Measurements from ENCODE around the gene PACS2.
A peak's percentile ranks its signal among the peaks of the same experiment; 100 is the strongest.
"Not testable (repeated sequence)": the region's sequence is repeated elsewhere in the genome, so short reads cannot be mapped to it uniquely, and the experiment has no call there.

Gene PACS2

DNA sequence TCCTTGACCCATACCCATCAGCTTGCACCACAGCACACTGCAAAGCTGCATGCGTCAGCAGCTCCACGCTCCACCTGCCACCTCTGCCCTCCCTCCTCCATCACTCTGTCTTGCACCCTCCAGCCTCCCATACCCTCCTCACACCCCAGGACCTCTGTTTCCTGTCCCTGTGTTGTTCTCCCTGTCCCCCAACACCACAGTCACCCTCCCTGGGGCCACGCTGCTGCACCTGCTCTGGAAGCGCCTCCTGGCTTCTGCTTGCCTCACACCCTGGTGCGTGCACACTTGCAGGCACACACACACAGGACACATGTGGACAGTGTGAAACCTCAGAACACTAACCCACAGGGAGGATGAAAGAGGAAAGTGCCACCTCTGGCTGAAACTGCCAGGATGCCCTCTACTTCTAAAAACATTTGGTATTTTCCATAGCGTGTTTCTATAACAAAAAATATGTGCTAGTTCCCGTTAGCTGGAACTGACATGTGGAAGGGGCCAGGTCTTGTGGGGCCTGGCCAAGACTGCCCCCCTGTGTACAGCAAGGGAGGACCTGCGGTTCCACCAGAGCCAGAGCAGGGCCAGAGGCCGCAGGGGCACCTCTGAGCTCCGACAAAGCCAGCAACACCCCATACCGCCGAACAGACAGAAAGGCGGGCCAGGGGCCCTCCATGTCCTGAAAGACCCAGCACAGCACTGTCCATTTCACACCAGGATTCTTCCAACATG, 23.8 kb upstream of the PACS2 start:
- no peak for DNase-seq

DNA sequence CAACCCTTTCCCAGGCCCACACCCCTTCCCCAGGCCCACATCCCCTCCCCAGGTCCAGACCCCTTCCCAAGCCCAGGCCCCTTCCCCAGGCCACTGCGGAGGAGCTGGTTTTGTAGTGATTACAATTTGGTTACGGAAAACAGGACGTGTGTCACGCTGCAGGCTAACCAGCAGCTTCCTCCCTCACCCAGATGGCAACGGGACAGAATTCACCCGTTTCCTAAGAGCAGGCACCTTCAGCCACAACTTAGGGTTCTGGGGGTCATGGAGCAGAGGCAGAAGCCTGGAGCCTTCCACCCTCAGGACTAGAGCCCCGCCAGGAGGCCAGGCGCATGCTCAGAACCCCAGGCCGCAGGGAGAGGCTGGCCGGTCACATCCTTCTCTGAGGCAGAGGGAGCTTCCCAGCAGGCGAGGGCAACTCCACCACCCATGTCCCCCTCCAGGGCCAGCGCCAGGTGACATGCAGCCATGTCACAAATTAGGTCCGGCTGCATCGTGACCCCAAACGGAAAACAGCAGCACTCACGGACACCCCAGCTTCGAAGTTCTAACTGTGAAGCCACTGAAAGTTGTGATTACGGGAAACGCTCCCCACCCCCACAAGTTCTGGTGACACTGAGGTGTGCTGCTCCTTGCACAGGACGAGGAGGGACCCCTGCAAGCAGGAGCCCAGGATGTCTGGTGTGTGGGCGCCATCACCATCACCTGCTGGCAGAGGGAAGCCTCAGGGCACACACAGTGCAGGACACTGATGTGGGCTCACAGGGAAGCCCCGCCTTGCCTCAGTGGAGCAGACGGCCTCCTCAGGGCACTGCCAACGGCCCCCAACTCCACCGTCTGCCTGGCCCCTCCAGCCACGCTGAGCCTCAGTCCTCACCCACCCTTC, 21.5 kb upstream of the PACS2 start:
- no peak for DNase-seq

DNA sequence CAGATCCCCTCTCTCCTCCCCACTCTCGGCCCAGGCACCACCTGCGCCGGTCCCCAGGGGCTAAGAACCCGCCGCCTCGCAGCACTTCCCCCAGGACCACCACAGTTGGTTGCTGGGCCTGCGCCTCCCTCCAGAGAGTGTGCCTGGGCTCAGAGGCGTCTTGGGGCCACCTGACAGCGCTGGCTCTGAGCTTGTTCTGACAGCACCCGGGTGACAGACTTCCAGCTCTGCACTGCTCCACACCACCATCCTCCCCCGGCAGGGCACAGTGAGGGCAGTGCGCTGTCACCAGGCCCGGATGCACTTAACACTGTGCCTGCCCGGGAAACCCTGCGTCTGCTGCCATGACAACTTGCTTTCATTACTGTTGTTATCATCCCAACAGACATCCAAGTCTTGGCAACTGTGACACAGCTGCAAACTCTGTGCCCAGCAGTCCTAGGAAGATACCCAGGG, 20.4 kb upstream of the PACS2 start:
- no peak for DNase-seq

DNA sequence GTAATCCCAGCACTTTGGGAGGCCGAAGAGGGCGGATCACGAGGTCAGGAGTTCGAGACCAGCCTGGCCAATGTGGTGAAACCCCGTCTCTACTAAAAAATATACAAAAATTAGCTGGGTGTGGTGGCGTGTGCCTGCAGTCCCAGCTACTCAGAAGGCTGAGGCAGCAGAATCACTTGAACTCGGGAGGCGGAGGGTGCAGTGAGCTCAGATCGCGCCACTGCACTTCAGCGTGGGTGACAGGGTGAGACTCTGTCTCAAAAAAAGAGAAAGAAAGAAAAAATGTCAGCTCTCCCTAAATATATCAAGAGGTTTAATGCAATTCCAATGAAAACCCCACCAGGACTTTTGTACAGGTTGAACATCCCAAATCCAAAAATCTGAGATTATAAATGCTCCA, 17.2 kb upstream of the PACS2 start:
- not testable (repeated sequence) for DNase-seq

DNA sequence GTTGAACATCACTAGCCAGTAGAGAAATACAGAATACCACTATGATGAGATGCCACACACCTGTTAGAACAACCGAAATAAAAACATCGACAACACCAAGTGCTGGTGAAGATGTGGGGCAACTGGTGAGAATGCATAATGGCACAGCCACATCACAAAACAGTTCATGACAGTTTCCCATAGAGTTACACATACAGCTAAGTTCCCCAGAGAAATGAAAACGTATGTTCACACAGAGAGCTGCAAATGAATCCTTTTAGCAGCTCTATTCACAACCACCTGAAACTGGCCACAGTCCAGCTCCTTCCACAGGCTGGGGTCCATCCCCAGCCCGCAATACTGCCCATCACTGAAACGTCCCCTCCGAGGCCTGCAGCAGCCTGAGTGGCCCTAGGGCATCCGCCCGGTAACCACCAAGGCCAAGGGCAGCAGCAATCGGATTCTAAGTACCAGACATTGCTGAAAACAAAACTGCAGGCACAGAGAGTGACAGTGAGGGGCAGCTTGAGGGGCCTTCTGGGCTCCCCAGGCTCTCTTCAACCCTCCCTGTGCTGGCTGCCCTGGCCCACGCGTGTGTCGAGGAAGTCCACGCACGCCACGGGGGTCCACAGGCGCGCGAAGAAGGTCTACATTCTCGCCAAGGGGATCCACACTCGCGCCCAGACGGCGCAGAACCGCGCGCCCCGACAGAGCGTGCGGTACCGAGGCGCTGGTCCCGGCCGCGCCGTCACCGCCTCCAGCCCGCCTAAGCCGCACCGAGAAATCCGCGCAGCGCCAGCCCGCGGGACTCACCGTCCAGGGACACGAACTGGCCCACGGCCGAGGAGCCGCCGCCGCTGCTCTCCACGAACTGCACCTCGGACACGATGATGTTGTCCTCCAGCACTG, 14.7 kb upstream of the PACS2 start:
- peak in 1 of 2 experiments; percentile 22 for DNase-seq

DNA sequence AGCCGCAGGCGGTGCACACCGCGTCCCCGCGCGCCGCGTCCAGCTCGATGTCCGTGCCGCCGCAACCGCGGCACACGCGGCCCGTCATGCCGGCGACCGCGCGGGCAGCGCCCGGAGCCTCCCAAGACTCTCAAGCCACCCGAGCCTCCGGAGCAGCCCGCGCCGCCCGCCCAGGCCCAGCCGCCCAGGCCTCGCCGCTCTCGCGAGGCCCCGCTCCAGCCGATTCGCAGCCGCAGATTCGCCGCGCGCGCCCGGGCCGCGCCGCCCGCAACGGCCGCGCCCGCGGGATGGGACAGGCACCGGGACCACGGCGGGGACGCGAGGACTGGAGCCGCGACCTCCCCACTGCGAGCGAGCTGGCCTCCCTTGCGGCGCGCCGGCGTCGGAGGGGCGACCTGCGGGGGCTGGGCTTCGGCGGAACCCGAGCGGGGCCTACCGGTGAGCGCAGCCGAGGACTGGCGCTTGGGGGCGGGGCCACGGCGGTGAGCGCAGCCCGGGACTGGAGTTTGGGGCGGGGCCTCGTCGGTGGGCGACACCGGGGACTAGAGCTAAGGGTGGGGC, 13.9 kb upstream of the PACS2 start, which contains the start of gene BRF1:
Gene BRF1 (minus strand): TSS at position 460 of the 561 bp plus-strand sequence. CDS start 372 bp downstream, at position 88.
- DNase-seq = peak; percentile 85 to 96

DNA sequence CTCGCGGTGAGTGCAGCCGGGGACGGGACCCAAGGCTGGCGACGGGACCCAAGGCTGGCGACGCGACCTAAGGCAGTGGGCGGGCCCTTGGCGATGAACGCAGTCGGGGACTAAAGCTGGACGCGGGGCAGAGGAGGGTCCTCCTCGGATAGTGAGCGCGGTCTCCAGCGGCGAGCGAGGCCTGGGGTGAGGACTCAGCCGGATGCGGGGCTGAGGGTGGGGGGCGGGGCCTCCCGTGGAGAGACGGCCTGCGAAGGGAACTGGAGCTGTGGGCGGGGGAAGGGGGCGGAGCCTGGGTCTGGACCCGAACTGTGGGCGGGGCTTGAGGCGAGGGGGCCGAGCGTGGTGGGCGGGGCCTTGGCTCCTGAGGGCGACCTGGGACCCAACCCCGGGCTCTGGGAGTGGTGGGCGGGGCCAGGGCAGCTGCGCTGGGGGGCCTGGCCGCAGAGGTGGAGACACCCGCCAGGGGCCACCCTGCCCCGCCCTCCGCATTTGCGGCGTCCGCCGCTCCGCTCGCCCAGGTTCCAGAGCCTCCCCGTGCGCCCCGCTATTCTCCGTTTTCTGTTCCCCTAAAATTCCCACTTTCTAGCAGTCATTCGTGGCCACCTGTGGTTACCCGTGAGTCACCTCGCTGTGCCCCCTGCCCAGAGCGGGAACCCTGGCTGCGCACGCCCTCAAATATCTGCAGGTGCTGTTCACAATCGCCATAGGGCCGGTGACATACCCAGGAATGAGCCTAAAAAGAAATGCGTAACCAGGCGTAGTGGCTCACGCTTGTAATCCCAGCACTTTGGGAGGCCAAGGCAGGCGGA, 13.2 kb upstream of the PACS2 start:
- DNase-seq = peak; percentile 88 to 96

DNA sequence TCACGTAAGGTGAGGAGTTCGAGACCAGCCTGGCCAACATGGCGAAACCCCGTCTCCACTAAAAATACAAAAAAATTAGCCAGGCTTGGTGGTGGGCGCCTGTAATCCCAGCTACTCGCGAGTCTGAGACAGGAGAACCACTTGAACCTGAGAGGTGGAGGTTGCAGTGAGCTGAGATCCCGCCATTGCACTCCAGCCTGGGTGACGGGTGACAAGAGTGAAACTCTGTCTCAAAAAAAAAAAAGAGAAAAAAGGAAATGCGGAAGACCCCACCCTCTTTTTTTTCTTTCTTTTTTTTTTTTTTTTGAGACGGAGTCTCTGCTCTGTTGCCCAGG, 12.7 kb upstream of the PACS2 start:
- DNase-seq = not testable (repeated sequence)

DNA sequence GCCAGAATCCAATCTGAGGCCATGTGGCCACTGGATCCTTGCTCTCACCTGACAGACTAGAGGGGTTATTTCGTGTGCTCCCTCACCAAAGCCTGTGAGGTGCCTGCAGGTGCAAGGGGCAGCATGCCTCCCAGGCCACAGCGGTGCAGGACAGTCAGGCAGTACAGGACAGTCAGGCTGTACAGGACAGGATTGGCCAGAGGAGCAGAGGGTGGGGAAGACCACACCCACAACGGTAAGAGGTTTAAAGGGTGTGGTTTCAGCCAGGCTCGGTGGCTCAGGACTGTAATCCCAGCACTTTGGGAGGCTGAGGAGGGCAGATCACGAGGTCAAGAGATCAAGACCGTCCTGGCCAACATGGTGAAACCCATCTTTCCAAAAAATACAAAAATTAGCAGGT, 10.6 kb upstream of the PACS2 start:
- no peak for DNase-seq

DNA sequence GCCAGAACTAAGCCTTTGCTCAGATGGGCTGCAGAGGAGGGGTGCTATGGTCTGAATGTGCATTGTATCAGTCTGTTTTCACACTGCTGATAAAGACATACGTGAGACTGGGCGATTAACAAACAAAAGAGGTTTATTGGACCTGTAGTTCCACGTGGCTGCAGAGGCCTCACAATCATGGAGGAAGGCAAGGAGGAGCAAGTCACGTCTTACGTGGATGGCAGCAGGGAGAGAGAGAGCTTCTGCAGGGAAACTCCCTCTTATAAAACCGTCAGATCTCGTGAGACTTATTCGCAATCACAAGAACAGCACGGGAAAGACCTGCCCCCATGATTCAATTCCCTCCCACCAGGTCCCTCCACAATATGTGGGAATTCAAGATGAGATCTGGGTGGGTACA, 10.0 kb upstream of the PACS2 start:
- no peak for DNase-seq

DNA sequence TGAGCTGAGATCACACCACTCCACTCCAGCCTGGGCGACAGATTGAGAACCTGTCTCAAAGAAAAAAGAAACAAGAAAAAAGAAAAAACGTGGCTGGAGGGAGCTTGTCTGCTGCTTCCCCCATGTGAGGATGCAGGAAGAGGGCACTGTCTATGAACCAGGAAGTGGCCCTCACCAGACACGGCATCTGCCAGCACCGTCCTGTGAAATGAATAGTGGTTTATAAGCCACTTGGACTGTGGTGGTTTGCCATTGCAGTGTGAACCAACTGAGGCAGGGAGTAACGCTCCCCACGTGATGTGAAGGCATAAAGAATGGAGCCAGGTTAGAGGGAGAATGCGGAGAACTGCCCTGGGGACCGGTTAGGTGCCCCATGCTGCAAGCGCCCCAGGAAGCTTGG, 9.2 kb upstream of the PACS2 start:
- no peak for DNase-seq

DNA sequence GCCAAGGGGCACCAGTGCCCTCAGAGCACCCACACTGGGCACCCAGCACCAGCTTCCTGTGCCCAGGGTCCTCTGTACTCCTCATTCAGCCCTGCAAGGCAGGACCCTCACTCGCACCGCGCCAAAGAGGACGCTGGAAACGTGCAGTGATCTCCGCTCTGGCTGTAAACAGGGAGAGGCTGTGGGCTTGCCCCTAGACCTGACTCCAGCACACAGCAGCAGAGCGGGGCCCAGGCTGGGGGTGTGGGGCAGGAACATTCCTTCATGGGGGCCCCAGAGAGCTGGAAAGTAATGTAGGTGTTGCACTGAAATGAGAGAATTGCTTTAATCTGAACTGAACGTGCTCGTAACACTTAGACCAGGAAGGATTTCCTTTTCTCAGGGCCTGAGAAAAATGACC, 8.8 kb upstream of the PACS2 start:
- no peak for DNase-seq

DNA sequence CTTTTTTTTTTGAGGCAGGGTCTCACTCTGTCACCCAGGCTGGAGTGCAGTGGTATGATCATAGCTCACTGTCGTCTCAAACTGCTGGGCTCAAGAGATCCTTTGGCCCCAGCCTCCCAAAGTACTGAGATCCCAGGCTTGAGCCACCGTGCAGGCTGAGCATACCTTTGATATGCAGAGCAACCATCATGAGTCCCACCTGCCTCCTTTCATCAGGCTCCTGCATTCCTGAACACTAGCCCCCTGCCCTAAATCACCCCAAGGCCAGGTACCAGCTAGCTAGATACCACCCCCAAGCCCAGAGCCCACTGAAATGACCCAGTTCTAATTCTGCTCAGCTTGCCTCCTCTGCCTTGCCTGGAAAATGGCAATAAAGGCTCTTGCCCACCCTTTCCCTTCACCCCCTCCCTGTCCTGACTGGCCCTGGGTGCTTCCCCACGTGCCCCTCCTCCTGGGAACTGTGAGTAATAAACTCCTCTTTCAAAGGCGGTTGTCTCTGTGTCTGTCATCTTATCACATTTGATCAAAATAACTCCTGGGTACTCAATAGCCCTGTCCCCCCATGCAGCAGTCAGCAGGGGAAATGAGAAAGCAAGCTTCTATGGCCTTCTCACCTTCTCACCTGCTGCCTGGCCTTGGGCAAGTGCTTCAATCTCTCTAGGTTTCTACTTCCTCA, 7.4 kb upstream of the PACS2 start:
- DNase-seq = no peak

DNA sequence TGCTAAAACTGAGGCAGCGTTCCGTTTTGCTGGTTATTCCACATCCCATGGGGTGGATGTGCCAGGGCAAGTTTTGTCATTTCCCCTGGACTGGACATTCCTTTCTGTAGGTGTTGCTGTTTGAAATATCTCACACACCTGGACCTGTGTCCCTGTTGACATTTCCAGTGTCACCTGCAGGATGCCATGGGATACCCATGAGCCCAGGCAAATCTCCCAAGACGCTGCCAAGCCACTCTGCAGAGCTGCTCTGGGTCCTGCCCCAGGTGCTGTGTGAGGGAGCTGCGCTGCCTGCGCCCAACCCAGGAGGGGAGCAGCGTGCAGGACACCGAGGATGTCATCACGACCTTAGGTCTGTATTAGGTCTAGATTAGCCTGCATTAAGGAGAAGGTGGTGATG, 5.2 kb upstream of the PACS2 start:
- no peak for DNase-seq

DNA sequence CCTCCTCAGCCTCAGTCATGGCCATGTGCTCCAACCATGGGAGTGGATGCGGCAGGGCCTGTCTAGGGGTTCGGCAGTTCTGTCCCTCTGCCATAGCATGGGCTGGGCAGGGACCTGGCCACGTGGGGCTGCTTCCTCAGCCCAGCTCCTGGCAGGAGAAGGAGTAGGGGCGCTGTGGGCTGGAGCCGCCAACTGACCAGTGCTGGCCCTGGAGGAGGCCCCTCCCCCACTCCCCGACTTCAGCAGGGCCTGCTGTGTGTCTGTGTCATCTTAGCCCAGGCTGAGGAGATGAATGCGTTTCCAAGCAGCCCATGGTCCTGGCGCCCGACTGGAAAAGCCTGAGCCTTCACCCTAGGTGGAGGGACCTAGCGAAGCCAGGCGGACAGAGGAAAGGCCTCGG, 2.7 kb upstream of the PACS2 start:
- DNase-seq = no peak

DNA sequence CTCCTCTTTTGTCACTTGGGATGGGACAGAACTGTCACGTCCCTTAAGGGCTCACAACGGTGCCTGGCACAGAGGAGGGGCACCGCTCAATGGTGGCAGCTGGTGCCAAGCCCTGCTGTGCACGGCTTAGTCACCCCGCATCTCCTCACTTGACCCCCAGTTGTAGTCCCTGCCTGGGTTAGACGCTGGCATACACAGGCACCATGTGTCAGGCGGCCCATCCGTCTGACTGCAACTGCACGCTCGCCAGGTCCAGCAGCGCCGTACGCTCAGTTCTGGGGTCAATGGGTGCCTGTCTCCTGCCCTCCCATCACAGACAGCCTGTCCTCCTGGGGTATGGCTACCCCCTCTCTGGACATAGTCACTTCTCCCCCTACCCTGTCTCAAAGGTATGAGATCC, 1.6 kb upstream of the PACS2 start:
- no peak for DNase-seq

DNA sequence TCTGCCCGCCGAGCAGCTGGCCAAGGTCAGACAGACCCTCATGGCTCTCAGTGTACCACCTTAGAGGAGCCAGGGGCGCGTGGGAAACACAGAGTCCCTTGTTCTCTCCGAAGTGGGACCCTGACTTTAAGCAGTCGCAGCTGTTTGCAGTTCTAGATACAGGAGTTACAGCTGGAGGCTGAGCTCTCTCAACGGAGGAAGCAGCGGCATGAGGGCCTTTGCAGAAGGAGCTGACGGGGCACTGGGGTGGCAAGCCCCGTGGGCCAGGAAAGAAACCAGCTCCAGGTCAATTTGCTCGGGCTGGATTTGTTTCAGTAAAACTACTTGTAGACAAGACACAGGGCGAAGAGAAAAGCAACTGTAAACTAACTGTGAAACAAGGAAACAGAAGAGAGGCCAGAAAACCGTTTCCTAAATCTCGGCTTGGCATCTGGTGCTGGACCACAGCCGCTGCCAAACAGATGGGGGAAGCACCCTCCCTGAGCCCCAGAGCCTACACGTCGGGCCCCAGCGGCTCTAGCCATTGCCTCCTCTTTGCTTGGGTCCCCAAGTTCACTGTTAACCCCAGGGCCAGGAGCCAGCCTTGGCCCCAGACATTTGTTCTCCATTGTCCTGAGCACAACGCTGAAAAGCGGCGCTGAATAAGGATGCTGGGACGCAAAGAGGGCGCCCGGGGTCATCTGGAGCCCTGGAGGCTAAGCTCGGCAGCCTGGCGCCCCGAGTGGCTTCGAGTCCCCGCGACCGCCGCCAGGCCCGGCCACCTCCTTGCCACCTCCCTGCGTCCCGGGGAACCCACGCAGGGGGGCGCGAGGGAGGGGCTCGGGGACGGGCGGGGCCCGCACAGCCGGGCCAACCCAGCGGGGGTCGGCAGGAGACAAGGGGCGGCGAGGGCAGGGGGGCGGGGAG, 914 bp upstream of the PACS2 start:
- DNase-seq = no peak

DNA sequence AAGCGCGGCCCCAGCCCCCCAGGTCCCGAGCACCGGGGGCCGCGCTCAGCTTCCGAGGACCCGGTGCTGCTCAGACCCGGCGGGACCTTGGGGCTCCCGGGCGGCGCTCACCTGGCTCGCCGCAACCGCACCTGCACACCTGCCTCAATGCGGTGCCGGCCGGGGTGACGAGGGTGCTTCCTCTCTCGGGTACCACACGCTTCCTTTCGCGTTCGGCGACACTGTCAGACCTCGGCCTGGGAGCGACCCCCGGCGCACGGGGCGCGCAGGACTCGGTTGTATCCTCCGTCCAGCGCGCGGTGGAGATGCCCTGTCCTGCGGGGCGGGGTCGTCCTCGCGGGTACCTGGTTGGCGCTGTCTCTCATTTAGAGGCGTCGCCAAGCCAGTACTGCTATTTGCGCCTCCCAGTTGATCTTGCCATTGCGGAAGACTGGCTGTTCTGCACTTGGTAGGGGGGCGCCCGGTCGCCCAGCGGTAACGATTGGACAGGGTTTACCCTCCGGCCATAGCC, 718 bp downstream of the PACS2 start:
- peak in 1 of 2 experiments; percentile 22 for DNase-seq

DNA sequence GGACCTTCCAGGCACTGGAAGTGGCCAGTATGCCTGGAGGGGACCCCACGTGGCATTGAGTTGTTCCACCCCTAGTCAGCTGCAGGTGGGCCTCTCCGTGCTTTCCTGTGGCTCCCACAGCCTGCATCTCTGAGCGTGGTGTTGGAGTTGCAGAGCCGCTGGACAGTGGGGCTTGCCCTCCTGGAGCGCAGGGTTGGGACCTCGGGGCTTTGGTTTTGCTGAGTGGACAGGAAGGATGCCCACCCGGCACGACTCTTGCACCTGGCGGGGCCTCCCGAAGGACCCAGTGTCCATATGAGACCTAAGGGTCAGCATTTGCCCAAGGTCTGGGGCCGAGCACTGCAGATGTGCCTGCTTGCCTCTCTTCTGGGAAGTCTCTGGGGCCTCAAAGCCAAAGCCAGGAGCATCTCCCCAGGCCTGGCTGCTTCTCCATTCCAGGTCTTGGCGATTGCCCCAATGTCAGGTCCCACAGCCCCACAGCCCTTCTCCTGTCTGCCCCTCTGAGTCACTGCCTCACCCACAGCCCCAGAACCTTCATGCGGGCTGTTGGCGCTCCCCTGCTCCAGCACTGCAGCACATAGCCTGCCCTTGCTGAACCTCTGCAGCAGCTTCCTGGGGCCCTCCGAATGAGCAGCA, 1.5 kb downstream of the PACS2 start:
- DNase-seq = no peak

DNA sequence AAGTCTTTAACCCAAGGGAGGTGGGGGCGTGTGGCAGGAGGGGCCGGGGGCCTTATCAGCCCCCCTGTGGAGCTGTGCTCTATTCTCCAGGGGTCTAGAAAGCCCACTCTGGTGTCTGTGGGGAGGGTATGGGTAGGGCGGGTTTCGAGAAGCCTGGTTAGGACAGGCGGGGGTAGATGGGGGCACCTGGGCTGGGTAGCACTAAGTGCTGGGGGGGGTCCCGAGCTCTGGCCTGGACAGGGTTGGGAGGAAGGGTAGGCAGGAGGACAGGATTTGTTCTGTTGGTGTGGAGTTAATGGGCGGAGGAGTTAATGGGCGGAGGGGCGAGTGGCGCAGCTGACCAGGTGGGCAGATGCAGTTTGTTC, 2.0 kb downstream of the PACS2 start:
- no peak for DNase-seq
